Activated T-helper 2 cell treated with anti-CD3 and anti-CD28 coated beads, Interferon-gamma antibody, Interleukin-2, Interleukin-4, amounts not matched to agents 10 μg/mL and 5 μg/mL and 100 μg/mL, durations not matched to agents 14 hours and 24 hours and 36 hours (primary cell): ENCODE measurements around the gene MSLN. TPM values are rescaled to one million over a fixed set of nuclear protein-coding genes. Genes with fewer than 3 reads are reported as not detected.

Experiments used
- DNase-seq: peaks from one replicate; pipeline ENCODE4 v3.0.0; 2021; ENCODE audit warnings: low spot score
- H3K27ac Mint-ChIP-seq: one replicate; pipeline ENCODE4 v1.8.0; 2021; ENCODE audit warnings: mixed read lengths
- H3K27me3 Mint-ChIP-seq: one replicate; pipeline ENCODE4 v1.8.0; 2021; ENCODE audit warnings: low read depth, mixed read lengths
- H3K36me3 Mint-ChIP-seq: one replicate; pipeline ENCODE4 v1.8.0; 2021; ENCODE audit warnings: low read depth, mixed read lengths
- H3K4me1 Mint-ChIP-seq: one replicate; pipeline ENCODE4 v1.8.0; 2021; ENCODE audit warnings: low read depth, mixed read lengths
- H3K4me3 Mint-ChIP-seq: one replicate; pipeline ENCODE4 v1.8.0; 2021; ENCODE audit warnings: low read depth, mild to moderate bottlenecking, moderate library complexity, mixed read lengths
- H3K9me3 Mint-ChIP-seq: one replicate; pipeline ENCODE4 v1.8.0; 2021; ENCODE audit warnings: mixed read lengths
- intact Hi-C: fragments of 100-400 bp; cut with micrococcal nuclease; formaldehyde crosslinking; loops from one replicate; pipeline ENCODE4 v1.15.1; 2023
- total RNA-seq: library from RNA; stranded (reverse); gene quantifications from 2 replicates; pipeline ENCODE4 v1.2.3, GENCODE V29; 2022

Gene MSLN
- total RNA-seq, 1 donor from 2014 or later = not detected

GRCh38 chr16:718922-719321 lies 41.6 kb upstream of the MSLN start:
- no peak for DNase-seq
- Mint-ChIP-seq H3K9me3 (no peaks in the 10 kb centered on the region), H3K27ac (no peak overlapping the region), H3K27me3 (peaks cover 4% of the 10 kb centered on the region), H3K4me1 (peaks cover 10% of the 10 kb centered on the region), H3K4me3 (peak overlapping the region; percentile 71), H3K36me3 (no peaks in the 10 kb centered on the region)
- intact Hi-C loops = no loop called here

GRCh38 chr16:719815-720446 lies 40.6 kb upstream of the MSLN start:
- Mint-ChIP-seq H3K4me1 (peaks cover 10% of the 10 kb centered on the region), H3K4me3 (peak overlapping the region; percentile 71), H3K36me3 (no peaks in the 10 kb centered on the region), H3K9me3 (no peaks in the 10 kb centered on the region), H3K27ac (peak overlapping the region; percentile 19), H3K27me3 (peaks cover 4% of the 10 kb centered on the region)
- DNase-seq = no peak
- intact Hi-C loops = loop anchor here (1.0 kb wide), 1 partner anchor 21 kb away; no protein-coding TSS in a partner anchor

- H3K4me1 Mint-ChIP-seq = peaks cover 10% of the 10 kb centered on the region
- H3K9me3 Mint-ChIP-seq = no peaks in the 10 kb centered on the region
- H3K27ac Mint-ChIP-seq = peak overlapping the region; percentile 19
- H3K36me3 Mint-ChIP-seq = no peaks in the 10 kb centered on the region
- peak; percentile 33 for DNase-seq
- peaks cover 4% of the 10 kb centered on the region for H3K27me3 Mint-ChIP-seq
- H3K4me3 Mint-ChIP-seq = peak overlapping the region; percentile 71
- intact Hi-C loops = loop anchor here (1.0 kb wide), 1 partner anchor 21 kb away; no protein-coding TSS in a partner anchor
Measured at GRCh38 chr16:720447-720989, 40.0 kb upstream of the MSLN start.

GRCh38 chr16:720990-721764 lies 39.4 kb upstream of the MSLN start, which contains the start of gene ANTKMT:
ANTKMT (plus strand) TSS chr16:721146; CDS start chr16:721275, 129 bp downstream.
- Mint-ChIP-seq H3K36me3 (no peaks in the 10 kb centered on the region), H3K4me3 (peak within 1 kb of the TSS; percentile 71), H3K9me3 (no peaks in the 10 kb centered on the region), H3K27me3 (peaks cover 3% of the 10 kb centered on the region), H3K27ac (peak within 1 kb of the TSS; percentile 19), H3K4me1 (peaks cover 10% of the 10 kb centered on the region)
- peak; percentile 72 for DNase-seq
- intact Hi-C loops = loop anchor here (1.0 kb wide), 1 partner anchor 20 kb away; no protein-coding TSS in a partner anchor

GRCh38 chr16:721765-722540 lies 38.6 kb upstream of the MSLN start:
- no peaks in the 10 kb centered on the region for H3K9me3 Mint-ChIP-seq
- no peak for DNase-seq
- no peaks in the 10 kb centered on the region for H3K27me3 Mint-ChIP-seq
- intact Hi-C loops = no loop called here
- H3K4me1 Mint-ChIP-seq = peaks cover 8% of the 10 kb centered on the region
- no peak overlapping the region for H3K27ac Mint-ChIP-seq
- H3K4me3 Mint-ChIP-seq = peak overlapping the region; percentile 62
- H3K36me3 Mint-ChIP-seq = no peaks in the 10 kb centered on the region

- intact Hi-C loops = no loop called here
- H3K9me3 Mint-ChIP-seq = no peaks in the 10 kb centered on the region
Measured at GRCh38 chr16:722835-723633, 37.5 kb upstream of the MSLN start.

GRCh38 chr16:723695-724094 lies 36.8 kb upstream of the MSLN start:
- intact Hi-C loops = no loop called here
- no peaks in the 10 kb centered on the region for H3K9me3 Mint-ChIP-seq
- no peak overlapping the region for H3K4me3 Mint-ChIP-seq
- peaks cover 8% of the 10 kb centered on the region for H3K4me1 Mint-ChIP-seq
- no peak for DNase-seq
- H3K36me3 Mint-ChIP-seq = no peaks in the 10 kb centered on the region
- no peak overlapping the region for H3K27ac Mint-ChIP-seq
- H3K27me3 Mint-ChIP-seq = no peaks in the 10 kb centered on the region

More at GRCh38 chr16:722835-723633, 37.5 kb upstream of the MSLN start:
- H3K4me3 Mint-ChIP-seq = peak overlapping the region; percentile 45
- H3K27ac Mint-ChIP-seq = no peak overlapping the region
- no peaks in the 10 kb centered on the region for H3K27me3 Mint-ChIP-seq
- no peak for DNase-seq
- no peaks in the 10 kb centered on the region for H3K36me3 Mint-ChIP-seq
- H3K4me1 Mint-ChIP-seq = peaks cover 8% of the 10 kb centered on the region

GRCh38 chr16:724188-725040 lies 36.1 kb upstream of the MSLN start:
- Mint-ChIP-seq H3K4me1 (peaks cover 5% of the 10 kb centered on the region), H3K36me3 (no peaks in the 10 kb centered on the region), H3K27me3 (no peaks in the 10 kb centered on the region), H3K27ac (no peak overlapping the region), H3K4me3 (no peak overlapping the region), H3K9me3 (no peaks in the 10 kb centered on the region)
- no peak for DNase-seq
- intact Hi-C loops = no loop called here

GRCh38 chr16:725041-725376 lies 35.5 kb upstream of the MSLN start:
- Mint-ChIP-seq H3K9me3 (no peaks in the 10 kb centered on the region), H3K27ac (no peak overlapping the region), H3K4me3 (no peak overlapping the region), H3K36me3 (no peaks in the 10 kb centered on the region), H3K27me3 (no peaks in the 10 kb centered on the region), H3K4me1 (peaks cover 4% of the 10 kb centered on the region)
- no peak for DNase-seq
- intact Hi-C loops = no loop called here

- peak overlapping the region; percentile 13 for H3K4me3 Mint-ChIP-seq
- no peak overlapping the region for H3K27ac Mint-ChIP-seq
- H3K27me3 Mint-ChIP-seq = no peaks in the 10 kb centered on the region
- no peaks in the 10 kb centered on the region for H3K36me3 Mint-ChIP-seq
- no peak for DNase-seq
- H3K9me3 Mint-ChIP-seq = no peaks in the 10 kb centered on the region
- intact Hi-C loops = no loop called here
- H3K4me1 Mint-ChIP-seq = no peaks in the 10 kb centered on the region
Measured at GRCh38 chr16:725463-726187, 34.9 kb upstream of the MSLN start.

GRCh38 chr16:726188-726437 lies 34.4 kb upstream of the MSLN start:
- Mint-ChIP-seq H3K27ac (no peak overlapping the region), H3K4me1 (no peaks in the 10 kb centered on the region), H3K9me3 (no peaks in the 10 kb centered on the region), H3K4me3 (no peak overlapping the region), H3K36me3 (no peaks in the 10 kb centered on the region), H3K27me3 (no peaks in the 10 kb centered on the region)
- no peak for DNase-seq
- intact Hi-C loops = no loop called here
